ENCODE data around the gene MEI1.

The MEI1 gene

DNA sequence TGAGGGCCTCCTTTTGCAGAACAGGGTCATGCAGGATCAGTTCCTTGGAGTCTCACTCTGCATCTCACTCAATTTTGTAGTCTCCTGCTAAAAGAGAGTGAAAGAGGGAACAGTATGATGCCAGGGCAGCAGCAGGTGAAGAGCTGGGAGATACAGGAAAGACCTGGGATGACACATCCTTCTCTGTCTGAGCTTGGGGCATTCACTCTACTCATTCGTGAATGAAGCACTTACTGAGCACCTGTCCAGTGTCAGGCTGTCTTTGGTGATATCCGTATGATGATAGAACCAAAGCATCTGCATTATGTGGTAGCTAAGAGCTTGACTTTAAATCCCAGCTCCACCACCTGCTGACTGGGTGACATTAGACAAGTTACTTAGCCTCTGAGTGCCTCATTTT is 148.0 kb downstream of the MEI1 start:
- TF ChIP-seq, protein P1, sequence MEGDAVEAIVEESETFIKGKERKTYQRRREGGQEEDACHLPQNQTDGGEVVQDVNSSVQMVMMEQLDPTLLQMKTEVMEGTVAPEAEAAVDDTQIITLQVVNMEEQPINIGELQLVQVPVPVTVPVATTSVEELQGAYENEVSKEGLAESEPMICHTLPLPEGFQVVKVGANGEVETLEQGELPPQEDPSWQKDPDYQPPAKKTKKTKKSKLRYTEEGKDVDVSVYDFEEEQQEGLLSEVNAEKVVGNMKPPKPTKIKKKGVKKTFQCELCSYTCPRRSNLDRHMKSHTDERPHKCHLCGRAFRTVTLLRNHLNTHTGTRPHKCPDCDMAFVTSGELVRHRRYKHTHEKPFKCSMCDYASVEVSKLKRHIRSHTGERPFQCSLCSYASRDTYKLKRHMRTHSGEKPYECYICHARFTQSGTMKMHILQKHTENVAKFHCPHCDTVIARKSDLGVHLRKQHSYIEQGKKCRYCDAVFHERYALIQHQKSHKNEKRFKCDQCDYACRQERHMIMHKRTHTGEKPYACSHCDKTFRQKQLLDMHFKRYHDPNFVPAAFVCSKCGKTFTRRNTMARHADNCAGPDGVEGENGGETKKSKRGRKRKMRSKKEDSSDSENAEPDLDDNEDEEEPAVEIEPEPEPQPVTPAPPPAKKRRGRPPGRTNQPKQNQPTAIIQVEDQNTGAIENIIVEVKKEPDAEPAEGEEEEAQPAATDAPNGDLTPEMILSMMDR (IDR thresholded peaks at IDR 0.05; ENCODE audit: low read depth, low read length, missing control alignments): no peak
- DNase-seq (ENCODE audit: extremely low read depth, low read depth): no peak
- no peak overlapping the region for H3K4me3 ChIP-seq (replicated peaks; ENCODE audit: low read depth, low read length)

DNA sequence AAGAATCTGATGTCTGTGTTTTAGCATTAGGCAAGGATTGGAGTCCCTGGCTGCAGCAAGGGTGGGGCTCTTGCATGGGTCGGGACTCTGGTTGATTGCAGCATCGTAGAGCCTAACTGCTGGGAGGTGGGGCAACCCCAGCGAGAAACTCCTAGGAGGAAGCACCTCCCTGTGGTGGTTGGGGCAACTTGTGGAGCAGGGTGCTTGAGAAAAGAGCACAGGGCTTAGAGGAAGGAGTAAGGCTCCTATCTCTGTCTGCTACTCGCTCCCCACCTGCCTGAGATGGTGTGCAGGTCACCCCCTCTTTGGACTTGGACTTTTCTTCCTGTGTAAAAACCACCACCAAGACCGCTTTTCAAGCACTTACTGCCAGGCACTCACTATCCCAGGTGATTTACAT is 149.2 kb downstream of the MEI1 start:
- H3K4me3 ChIP-seq (replicated peaks; ENCODE audit: low read depth, low read length): no peak overlapping the region
- no peak for DNase-seq (ENCODE audit: extremely low read depth, low read depth)
- TF ChIP-seq, protein P1 (IDR thresholded peaks at IDR 0.05; ENCODE audit: low read depth, low read length, missing control alignments): no peak

Data from HFF-Myc (cell line).